ENCODE data around the gene CCBE1.
"Not testable (repeated sequence)": the region's sequence is repeated elsewhere in the genome, so short reads cannot be mapped to it uniquely, and the experiment has no call there.

CCBE1 gene

DNA sequence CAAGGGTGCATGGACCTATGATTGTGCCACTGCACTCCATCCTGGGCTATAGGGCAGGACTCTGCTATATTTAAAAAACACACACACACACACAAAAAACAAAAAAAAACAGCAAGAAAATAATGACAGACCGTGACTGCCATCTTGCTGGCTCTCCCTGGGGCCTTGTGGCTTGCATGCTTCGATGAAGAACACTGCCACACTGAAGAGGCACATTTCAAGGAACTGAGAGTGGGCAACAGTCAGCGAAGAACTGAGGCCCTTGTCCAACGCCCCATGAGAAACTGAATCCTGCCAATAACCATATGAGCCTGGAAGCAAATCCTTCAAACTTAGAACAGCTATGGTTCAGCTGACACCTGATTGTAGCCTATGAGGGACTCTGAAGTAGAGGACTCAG, 158.1 kb downstream of the CCBE1 start:
- no peak for DNase-seq (ENCODE audit: low spot score)

DNA sequence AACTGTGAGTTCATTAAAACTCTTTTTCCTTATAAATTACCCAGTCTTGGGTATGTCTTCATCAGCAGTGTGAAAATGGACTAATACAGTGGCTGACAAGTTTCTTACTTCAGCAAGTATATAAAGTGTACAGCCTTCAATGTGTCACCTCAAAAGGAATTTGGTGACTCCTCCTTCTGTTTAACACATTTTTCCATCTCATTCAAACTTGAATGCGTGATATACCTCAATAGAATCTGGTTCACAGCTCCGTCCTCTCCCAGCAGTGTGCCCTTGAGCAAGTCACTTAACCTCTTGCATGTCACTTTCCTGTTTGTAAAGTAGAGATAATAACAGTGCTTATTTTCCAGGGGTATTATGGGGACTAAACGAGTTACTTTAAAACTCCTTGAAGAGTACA, 159.6 kb downstream of the CCBE1 start:
- no peak for DNase-seq (ENCODE audit: low spot score)

DNA sequence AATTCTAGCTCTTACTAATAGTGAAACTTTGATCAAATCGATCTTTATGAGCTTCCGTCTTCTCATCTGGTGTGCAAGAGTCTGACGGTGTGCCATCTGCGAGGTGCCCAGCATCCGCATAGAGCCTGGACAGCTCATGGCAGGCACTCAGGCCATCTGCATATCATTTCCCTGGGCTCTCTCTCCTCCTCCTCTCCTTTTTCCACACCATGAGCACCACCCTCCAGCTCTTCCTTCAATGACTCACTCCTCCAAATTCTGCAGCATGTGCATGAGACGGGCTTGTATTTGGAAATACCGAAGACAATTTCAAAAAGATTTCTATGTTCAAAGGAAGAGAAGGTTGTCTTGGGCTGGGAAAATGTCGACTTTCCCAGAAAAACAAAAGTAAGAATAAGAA, 161.1 kb downstream of the CCBE1 start:
- DNase-seq (ENCODE audit: low spot score), result no peak

GRCh38 chr18:59535055-59535454, 162.2 kb downstream of the CCBE1 start:
- DNase-seq (ENCODE audit: low spot score), result no peak

- DNase-seq (ENCODE audit: low spot score), result no peak
Measured at GRCh38 chr18:59528866-59529265, 168.4 kb downstream of the CCBE1 start.

- no peak for DNase-seq (ENCODE audit: low spot score)
Measured at GRCh38 chr18:59520562-59521355, 176.5 kb downstream of the CCBE1 start.

- no peak for DNase-seq (ENCODE audit: low spot score)
Measured at GRCh38 chr18:59518705-59519104, 178.5 kb downstream of the CCBE1 start.

- no peak for DNase-seq (ENCODE audit: low spot score)
Measured at GRCh38 chr18:59517446-59518165, 179.6 kb downstream of the CCBE1 start.

- DNase-seq (ENCODE audit: low spot score), result no peak
Measured at GRCh38 chr18:59516356-59517155, 180.7 kb downstream of the CCBE1 start.

- DNase-seq (ENCODE audit: low spot score), result not testable (repeated sequence)
Measured at GRCh38 chr18:59515956-59516355, 181.3 kb downstream of the CCBE1 start.

- no peak for DNase-seq (ENCODE audit: low spot score)
Measured at GRCh38 chr18:59515147-59515546, 182.1 kb downstream of the CCBE1 start.

GRCh38 chr18:59514203-59514602, 183.0 kb downstream of the CCBE1 start:
- no peak for DNase-seq (ENCODE audit: low spot score)

DNA sequence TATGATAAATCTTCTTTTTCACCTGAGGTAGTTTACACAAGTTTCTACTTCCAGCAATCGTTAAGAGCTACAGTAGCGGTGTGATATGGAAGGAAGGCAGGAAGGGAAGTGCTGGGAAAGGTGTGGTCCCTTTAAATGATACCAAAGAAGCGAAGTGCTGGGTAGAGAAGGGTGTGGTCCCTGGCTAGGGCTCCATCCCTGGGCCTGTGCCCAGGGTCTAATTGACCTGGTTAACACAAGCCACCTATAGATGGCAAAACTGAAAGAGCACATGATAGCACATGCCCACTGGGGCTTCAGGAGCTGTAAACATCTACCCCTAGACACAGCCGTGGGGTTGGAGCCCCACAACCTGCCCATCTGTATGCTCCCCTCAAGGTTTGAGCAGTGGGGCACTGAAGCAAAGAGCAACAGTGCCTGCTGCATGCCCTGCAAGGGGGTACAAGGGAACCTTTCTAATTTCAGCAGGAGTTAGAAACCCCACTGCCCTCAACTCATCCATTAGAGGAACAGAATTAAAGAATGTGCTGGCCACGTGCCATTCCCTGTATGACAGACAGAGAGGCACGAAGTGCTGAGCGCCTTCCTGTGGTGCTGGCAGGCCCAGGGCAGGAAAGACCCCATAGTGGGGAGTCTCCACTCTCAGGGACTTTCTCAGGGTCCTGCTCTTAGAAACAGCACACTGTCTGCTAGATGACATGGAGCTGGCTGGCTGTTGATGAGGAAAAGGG, 185.0 kb downstream of the CCBE1 start:
- DNase-seq (ENCODE audit: low spot score), result no peak

- no peak for DNase-seq (ENCODE audit: low spot score)
Measured at GRCh38 chr18:59509481-59510442, 187.5 kb downstream of the CCBE1 start.

DNA sequence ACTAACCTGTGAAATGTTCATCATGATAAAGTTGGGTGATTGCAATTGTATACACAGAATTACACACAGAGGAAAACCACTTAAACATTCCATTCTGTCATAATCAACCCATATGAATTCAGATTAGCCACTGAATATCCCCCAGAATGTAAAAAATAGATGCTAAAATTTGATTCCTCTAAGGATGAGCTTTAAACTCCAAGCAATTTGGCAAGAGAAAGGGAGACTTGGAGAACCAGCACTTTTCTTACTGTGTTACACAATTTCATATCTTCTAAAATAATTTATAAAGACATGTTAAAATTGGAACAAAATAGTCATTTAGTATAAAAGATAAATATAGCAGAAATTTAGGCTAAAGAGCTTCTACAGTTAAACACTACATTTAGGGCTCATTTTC, 191.9 kb downstream of the CCBE1 start:
- no peak for DNase-seq (ENCODE audit: low spot score)

DNA sequence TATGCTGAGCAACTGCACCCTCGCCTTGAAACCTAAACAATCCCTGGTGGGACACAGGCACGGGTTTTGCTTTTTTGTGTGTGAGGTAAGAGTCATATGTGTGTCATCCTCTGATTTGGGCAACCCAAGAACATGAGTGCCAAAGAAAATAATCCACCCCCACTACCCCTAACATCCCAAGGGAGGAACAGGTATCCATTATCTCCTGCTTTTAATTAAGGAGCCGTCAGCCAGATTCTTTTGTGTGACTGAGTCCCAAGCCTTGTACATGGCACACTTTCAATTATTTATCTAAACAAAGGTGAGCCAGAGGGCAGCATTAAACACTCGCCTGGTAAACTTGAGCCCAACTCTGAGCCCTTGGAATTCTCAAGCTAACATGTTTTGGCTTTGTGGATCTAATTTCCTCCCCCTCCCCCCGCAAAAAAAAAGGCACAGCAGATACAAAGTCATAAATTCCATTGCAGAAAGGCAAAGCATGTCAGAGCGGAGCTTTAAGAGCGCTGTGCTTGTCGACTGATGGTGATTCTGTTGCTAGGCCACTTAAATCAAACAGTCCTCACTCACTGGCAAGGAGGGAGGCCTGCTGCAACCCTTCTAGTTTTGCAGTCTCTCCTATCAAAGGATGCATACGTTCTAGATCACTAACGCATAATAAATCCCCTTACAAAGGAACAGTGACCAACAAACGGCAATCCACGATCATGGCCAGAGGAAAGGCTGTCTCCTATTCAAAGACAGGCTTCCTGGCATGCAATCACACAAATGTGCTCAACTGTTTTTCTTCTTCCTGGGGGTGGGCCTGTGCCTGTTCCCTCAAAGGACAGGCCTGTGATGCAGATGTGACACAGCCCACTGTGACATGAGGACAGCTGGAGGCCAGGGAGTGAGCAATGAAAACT, 194.7 kb downstream of the CCBE1 start:
- DNase-seq (ENCODE audit: low spot score), result no peak

DNA sequence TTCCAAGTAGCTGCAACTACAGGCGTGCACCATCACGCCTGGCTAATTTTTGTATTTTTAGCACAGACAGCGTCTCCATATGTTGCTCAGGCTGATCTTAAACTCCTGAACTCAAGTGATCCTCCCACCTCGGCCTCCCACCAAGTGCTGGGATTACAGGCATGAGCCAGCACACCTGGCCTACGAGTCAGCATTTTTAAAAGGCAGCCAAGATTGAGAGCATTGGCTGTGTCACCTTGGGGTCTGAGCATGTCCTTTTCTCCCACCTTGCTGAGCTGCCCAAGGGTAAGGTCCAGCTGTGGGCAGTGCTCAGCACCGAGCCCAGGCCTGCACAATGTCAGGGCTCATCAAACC, 195.3 kb downstream of the CCBE1 start:
- DNase-seq (ENCODE audit: low spot score), result no peak

GRCh38 chr18:59500765-59501164, 196.5 kb downstream of the CCBE1 start:
- DNase-seq (ENCODE audit: low spot score), result no peak

- DNase-seq (ENCODE audit: low spot score), result no peak
Measured at GRCh38 chr18:59498506-59499086, 198.6 kb downstream of the CCBE1 start.
